Kidney epithelial cell (primary cell): ENCODE data around the gene ATP2A1. TPM values are rescaled to one million over a fixed set of nuclear protein-coding genes. Genes with fewer than 3 reads are reported as not detected.

Source experiments
- DNase-seq: peaks from one replicate; pipeline ENCODE4 v3.0.0-alpha.2; 2010; ENCODE audit warnings: low read depth
- H3K27me3 ChIP-seq: 2 replicates; pipeline ENCODE4 v1.6.0; 2011; ENCODE audit warnings: low read length; ENCODE audit not compliant: control insufficient read depth, insufficient read depth
- H3K36me3 ChIP-seq: 2 replicates; pipeline ENCODE4 v1.5.1; 2011; ENCODE audit warnings: low read length; ENCODE audit not compliant: control insufficient read depth, insufficient read depth
- H3K4me3 ChIP-seq: 2 replicates; pipeline ENCODE4 v1.5.1; 2011; ENCODE audit warnings: low read depth, mild to moderate bottlenecking, control low read depth, low read length
- CTCF ChIP-seq: IDR thresholded peaks from 2 replicates; pipeline ENCODE4 v1.5.1; 2011; ENCODE audit warnings: mild to moderate bottlenecking, moderate library complexity, low read length, control low read depth, inconsistent platforms; ENCODE audit not compliant: insufficient read depth, poor library complexity, severe bottlenecking
- total RNA-seq: library from RNA; depleted of rRNA; stranded (reverse); fragments of >200 nt; gene quantifications from 2 replicates; pipeline ENCODE4 v1.2.3, GENCODE V29; 2015

ATP2A1 gene
- total RNA-seq, 1 donor from 2014 or later: 0.17 TPM

- Histone ChIP-seq H3K27me3 (no peaks in the 10 kb centered on the region), H3K36me3 (peaks cover 8% of the 10 kb centered on the region), H3K4me3 (no peak overlapping the region)
- no peak for DNase-seq
- TF ChIP-seq CTCF: no peak
Observed at GRCh38 chr16:28835864-28836760, 42.2 kb upstream of the ATP2A1 start.

GRCh38 chr16:28836761-28837064 is 41.6 kb upstream of the ATP2A1 start:
- no peak for DNase-seq
- H3K4me3 ChIP-seq: no peak overlapping the region
- H3K36me3 ChIP-seq: peaks cover 8% of the 10 kb centered on the region
- no peaks in the 10 kb centered on the region for H3K27me3 ChIP-seq
- no peak for TF ChIP-seq CTCF

- Histone ChIP-seq H3K27me3 (no peaks in the 10 kb centered on the region), H3K36me3 (peaks cover 8% of the 10 kb centered on the region), H3K4me3 (no peak overlapping the region)
- DNase-seq: no peak
- TF ChIP-seq CTCF: no peak
Observed at GRCh38 chr16:28837672-28838557, 40.4 kb upstream of the ATP2A1 start.

- no peak for TF ChIP-seq CTCF
- no peak overlapping the region for H3K4me3 ChIP-seq
- no peaks in the 10 kb centered on the region for H3K27me3 ChIP-seq
- DNase-seq: no peak
- peaks cover 4% of the 10 kb centered on the region for H3K36me3 ChIP-seq
Observed at GRCh38 chr16:28838558-28838918, 39.8 kb upstream of the ATP2A1 start.

- Histone ChIP-seq H3K36me3 (peaks cover 4% of the 10 kb centered on the region), H3K27me3 (no peaks in the 10 kb centered on the region), H3K4me3 (no peak overlapping the region)
- no peak for DNase-seq
- TF ChIP-seq CTCF: no peak
Observed at GRCh38 chr16:28839004-28839639, 39.2 kb upstream of the ATP2A1 start.
